Esophagus muscularis mucosa (tissue), 4 donors: ENCODE measurements around the gene EYA2. TPM values are rescaled to one million over a fixed set of nuclear protein-coding genes. Genes with fewer than 3 reads are reported as not detected.
A peak's percentile ranks its signal among the peaks of the same experiment; 100 is the strongest.

ENCODE experiments used
- DNase-seq: peaks from one replicate; pipeline ENCODE4 v3.0.0-alpha.2; 2017; ENCODE audit errors: extremely low spot score
- H3K27ac ChIP-seq, 4 donors: fragments of 200-600 bp; sonication (generic); replicated peaks in 1 of 4; 1 replicate in 3 of 4; 2 replicates in 1 of 4; pipeline ENCODE4 v1.5.1; 2016 to 2019; ENCODE audit warnings: mild to moderate bottlenecking in 1 of 4
- H3K27me3 ChIP-seq, 4 donors: fragments of 200-600 bp; sonication (generic); one replicate each; pipeline versions ENCODE4 v1.5.1 to v1.6.0; 2016 to 2019
- H3K36me3 ChIP-seq, 4 donors: fragments of 200-600 bp; sonication (generic); one replicate each; pipeline ENCODE4 v1.5.1; 2016 to 2019
- H3K4me1 ChIP-seq, 4 donors: fragments of 200-600 bp; sonication (generic); one replicate each; pipeline ENCODE4 v1.5.1; 2016 to 2019
- H3K4me3 ChIP-seq, 4 donors: fragments of 200-600 bp; sonication (generic); 1 replicate in 2 of 4; 2 replicates in 2 of 4; pipeline ENCODE4 v1.5.1; 2016 to 2019; ENCODE audit warnings: mild to moderate bottlenecking in 4 of 4, moderate library complexity in 1 of 4
- H3K9me3 ChIP-seq, 4 donors: fragments of 200-600 bp; sonication (generic); 1 replicate in 3 of 4; 2 replicates in 1 of 4; pipeline ENCODE4 v1.5.1; 2016 to 2019
- EP300 ChIP-seq: sonication (generic); formaldehyde crosslinking; IDR thresholded peaks from one replicate; pipeline ENCODE4 v1.6.1; 2017; ENCODE audit warnings: antibody characterized with exemption
- POLR2A ChIP-seq: fragments of 450-650 bp; IDR thresholded peaks from one replicate; pipeline ENCODE4 v1.6.1; 2017; ENCODE audit warnings: antibody characterized with exemption, moderate library complexity, mild to moderate bottlenecking, low read depth
- POLR2AphosphoS5 ChIP-seq, 2 donors: sonication (generic); formaldehyde crosslinking; IDR thresholded peaks; one replicate each; pipeline ENCODE4 v1.6.1; 2017; ENCODE audit warnings: antibody characterized with exemption in 2 of 2
- WGBS: methylation state at CpG from one replicate; pipeline ENCODE4 v1.1.5; 2018; 5-methylcytosine and 5-hydroxymethylcytosine counted together
- intact Hi-C: fragments of 100-400 bp; cut with DNase I; formaldehyde crosslinking; loops from one replicate; pipeline ENCODE4 v1.15.1; 2023
- total RNA-seq, 4 donors: library from RNA; depleted of rRNA; stranded (reverse); fragments of >200 nt; gene quantifications; one replicate each; pipeline versions ENCODE4 v1.1.0 to v1.2.1, GENCODE V29; 2016
- TF ChIP-seq, protein P1 (sequence below), 3 experiments: fragments of 200-600 bp in 2 of 3; fragments of 450-650 bp in 1 of 3; sonication (generic) in 2 of 3; IDR thresholded peaks; one replicate each; pipeline ENCODE4 v1.5.1; 2017 to 2019; ENCODE audit warnings: antibody characterized with exemption in 3 of 3, mild to moderate bottlenecking in 2 of 3, moderate library complexity in 1 of 3

The EYA2 gene
- total RNA-seq, 4 donors from 2014 or later, result 1.2 to 5.9 (median 4.2) TPM

DNA sequence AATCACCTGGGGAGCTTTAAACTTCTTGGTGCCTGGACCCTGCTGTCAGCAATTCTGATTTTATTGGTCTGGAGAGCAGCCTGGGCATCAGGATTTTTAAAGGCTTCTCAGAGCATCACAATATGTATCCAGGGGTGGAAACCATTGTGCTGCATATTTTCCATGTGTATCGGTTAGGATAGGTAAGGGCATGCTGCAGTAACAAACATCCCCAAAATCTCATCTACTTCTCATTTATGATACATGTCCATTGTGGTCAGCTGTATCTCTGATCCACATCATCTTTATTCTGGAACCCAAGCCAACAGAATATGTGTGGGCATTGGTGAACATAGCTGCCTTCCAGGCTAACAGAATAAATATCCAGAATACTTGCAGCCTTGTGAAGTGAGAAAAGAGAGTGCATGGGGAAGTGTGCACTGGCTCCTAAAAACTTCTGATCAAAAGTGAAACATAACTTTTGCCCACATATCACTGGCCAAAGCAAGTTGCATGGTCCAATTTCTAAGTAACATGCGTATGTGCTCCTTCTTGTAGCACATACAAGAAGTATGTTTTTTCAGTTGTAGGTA is 246.8 kb downstream of the EYA2 start:
- WGBS, result 93% methylated on average over 2 of the region's 2 CpGs
- TF ChIP-seq POLR2A, result no peak
- TF ChIP-seq, protein P1, sequence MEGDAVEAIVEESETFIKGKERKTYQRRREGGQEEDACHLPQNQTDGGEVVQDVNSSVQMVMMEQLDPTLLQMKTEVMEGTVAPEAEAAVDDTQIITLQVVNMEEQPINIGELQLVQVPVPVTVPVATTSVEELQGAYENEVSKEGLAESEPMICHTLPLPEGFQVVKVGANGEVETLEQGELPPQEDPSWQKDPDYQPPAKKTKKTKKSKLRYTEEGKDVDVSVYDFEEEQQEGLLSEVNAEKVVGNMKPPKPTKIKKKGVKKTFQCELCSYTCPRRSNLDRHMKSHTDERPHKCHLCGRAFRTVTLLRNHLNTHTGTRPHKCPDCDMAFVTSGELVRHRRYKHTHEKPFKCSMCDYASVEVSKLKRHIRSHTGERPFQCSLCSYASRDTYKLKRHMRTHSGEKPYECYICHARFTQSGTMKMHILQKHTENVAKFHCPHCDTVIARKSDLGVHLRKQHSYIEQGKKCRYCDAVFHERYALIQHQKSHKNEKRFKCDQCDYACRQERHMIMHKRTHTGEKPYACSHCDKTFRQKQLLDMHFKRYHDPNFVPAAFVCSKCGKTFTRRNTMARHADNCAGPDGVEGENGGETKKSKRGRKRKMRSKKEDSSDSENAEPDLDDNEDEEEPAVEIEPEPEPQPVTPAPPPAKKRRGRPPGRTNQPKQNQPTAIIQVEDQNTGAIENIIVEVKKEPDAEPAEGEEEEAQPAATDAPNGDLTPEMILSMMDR (IDR thresholded peaks at IDR 0.05), result no peak
- no peak for TF ChIP-seq EP300
- no peak for TF ChIP-seq POLR2AphosphoS5 (IDR thresholded peaks at IDR 0.05)
- DNase-seq, result no peak
- Histone ChIP-seq H3K9me3 (peaks cover 0 to 7% (median 0%) of the 10 kb centered on the region in 4 donors), H3K27me3 (no peaks in the 10 kb centered on the region), H3K4me3 (no peak overlapping the region), H3K4me1 (no peaks in the 10 kb centered on the region), H3K36me3 (no peaks in the 10 kb centered on the region), H3K27ac (no peak overlapping the region)
- intact Hi-C loops, result no loop called here

DNA sequence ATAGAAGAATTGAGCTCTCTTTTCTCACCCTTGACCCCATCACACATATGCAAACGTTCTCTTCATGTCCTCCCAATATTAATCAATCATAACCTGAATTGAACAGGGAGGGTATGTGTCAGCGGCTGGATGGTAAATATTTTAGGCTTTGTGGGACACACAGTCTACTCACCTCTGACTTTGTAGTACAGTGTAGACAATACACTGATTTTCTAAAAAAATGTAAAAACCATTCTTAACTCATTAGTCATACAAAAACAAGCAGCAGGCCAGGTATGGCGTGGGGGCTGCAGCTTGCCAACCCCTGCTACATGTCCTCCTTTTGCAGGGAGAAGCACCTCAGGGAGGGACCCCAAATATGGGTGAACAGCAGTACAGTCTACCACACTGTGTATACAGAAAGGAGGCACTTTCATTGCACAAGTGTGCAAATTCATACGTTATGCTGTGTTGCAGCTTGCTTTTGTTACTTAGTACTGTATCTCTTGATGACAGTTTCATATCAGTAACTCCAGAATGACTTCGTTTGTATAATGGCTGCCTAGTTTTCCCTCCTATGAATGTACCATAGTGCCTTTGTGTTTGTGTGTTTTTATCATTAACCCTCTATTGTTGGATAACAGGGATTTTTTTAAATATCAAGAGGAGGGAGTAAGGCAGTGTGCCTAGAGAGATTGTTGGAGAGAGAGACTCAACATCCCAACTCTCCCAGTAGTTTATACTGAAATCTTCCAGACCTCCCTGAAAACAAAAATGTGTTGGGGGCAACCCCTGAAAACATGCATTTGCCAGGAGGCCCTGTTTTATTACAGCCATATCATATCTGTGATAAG is 247.5 kb downstream of the EYA2 start:
- no peaks in the 10 kb centered on the region for H3K27me3 ChIP-seq
- intact Hi-C loops, result no loop called here
- no peak for TF ChIP-seq POLR2A
- no peak for TF ChIP-seq EP300
- TF ChIP-seq POLR2AphosphoS5 (IDR thresholded peaks at IDR 0.05), result no peak
- TF ChIP-seq, protein P1 (IDR thresholded peaks at IDR 0.05), result no peak
- DNase-seq, result no peak
- no peak overlapping the region for H3K4me3 ChIP-seq
- no peaks in the 10 kb centered on the region for H3K4me1 ChIP-seq
- WGBS, result 80% methylated on average over 5 of the region's 5 CpGs
- H3K27ac ChIP-seq, result no peak overlapping the region
- H3K36me3 ChIP-seq, result no peaks in the 10 kb centered on the region
- H3K9me3 ChIP-seq, result peaks cover 0 to 7% (median 0%) of the 10 kb centered on the region in 4 donors

DNA sequence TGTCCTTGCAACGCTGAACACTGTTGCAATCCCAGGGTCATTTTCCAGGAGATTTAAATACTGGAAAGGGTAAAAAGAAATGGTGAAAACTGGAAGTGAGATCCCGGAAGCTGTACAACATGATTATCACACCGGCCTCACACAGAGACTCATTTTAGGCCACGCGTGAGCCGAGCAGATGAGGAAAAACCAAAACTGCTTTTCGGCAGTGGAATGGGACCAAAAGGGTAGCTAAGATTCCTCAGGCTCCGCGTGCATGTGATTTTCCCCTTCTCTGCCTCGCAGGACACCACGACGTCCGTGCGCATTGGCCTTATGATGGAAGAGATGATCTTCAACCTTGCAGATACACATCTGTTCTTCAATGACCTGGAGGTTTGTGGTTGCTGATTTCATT is 248.1 kb downstream of the EYA2 start:
- H3K27ac ChIP-seq, result no peak overlapping the region
- H3K4me1 ChIP-seq, result no peaks in the 10 kb centered on the region
- H3K27me3 ChIP-seq, result no peaks in the 10 kb centered on the region
- peaks cover 0 to 7% (median 0%) of the 10 kb centered on the region in 4 donors for H3K9me3 ChIP-seq
- 90% methylated on average over 14 of the region's 14 CpGs for WGBS
- TF ChIP-seq EP300 (no peak), POLR2A (no peak), POLR2AphosphoS5 (IDR thresholded peaks at IDR 0.05) (no peak)
- TF ChIP-seq, protein P1 (IDR thresholded peaks at IDR 0.05), result no peak
- no peaks in the 10 kb centered on the region for H3K36me3 ChIP-seq
- intact Hi-C loops, result no loop called here
- no peak overlapping the region for H3K4me3 ChIP-seq
- DNase-seq, result no peak

DNA sequence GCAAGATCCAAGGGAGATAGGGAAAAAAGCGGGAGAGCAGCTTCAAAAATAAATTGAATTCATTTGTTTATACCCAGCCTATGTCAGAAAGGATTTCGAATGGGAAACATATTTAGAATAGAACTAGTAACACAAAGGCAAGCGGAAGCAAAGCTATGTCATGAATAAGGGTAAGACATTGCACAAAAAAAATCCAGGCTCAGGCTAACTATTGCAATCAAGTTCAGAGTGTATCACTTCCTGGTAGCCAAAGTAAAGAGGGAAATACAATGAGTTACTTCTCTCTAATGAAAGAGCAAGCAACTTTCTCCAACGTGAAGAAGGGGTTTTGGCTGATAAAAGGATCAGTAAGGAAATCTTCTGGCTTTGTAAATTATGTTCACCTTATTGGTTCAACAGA is 249.0 kb downstream of the EYA2 start:
- Histone ChIP-seq H3K9me3 (peaks cover 0 to 7% (median 0%) of the 10 kb centered on the region in 4 donors), H3K36me3 (no peaks in the 10 kb centered on the region), H3K4me1 (no peaks in the 10 kb centered on the region), H3K27ac (peak overlapping the region in 1 of 4 donors; percentile 28), H3K4me3 (no peak overlapping the region), H3K27me3 (no peaks in the 10 kb centered on the region)
- intact Hi-C loops, result no loop called here
- WGBS, result 65% methylated on average over 4 of the region's 4 CpGs
- TF ChIP-seq POLR2A, result no peak
- no peak for DNase-seq

DNA sequence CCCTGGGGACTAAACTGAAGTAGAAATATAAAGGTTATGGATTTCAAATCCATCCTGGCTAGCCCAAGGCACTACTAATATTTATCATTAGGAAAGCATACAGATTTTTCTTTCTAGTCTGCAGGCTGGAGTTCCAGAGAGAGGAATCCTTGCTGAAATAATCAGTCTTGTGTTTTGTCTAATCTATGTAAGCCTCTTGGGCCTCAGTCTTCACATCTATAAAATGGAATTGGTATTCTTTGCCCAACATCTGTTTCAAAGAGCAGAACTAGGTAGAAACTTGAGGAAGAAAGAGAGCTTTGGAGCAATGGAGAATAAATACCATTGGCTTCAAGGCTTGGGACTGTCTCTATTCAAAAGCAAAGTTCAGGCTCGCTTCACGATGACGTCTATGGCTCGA is 249.8 kb downstream of the EYA2 start:
- H3K36me3 ChIP-seq, result no peaks in the 10 kb centered on the region
- DNase-seq, result no peak
- intact Hi-C loops, result no loop called here
- H3K4me3 ChIP-seq, result no peak overlapping the region
- H3K27me3 ChIP-seq, result no peaks in the 10 kb centered on the region
- no peaks in the 10 kb centered on the region for H3K4me1 ChIP-seq
- TF ChIP-seq EP300 (no peak), POLR2A (no peak), POLR2AphosphoS5 (IDR thresholded peaks at IDR 0.05) (no peak)
- TF ChIP-seq, protein P1 (IDR thresholded peaks at IDR 0.05), result no peak
- peaks cover 0 to 7% (median 0%) of the 10 kb centered on the region in 4 donors for H3K9me3 ChIP-seq
- 100% methylated on average over 4 of the region's 4 CpGs for WGBS
- no peak overlapping the region for H3K27ac ChIP-seq
